Retinal pigment epithelial cell (primary cell): ENCODE measurements around the gene ABCC10.

Experiments
- DNase-seq: peaks from one replicate; pipeline ENCODE4 v3.0.0-alpha.2; 2010; ENCODE audit warnings: low read depth
- H3K4me3 ChIP-seq: 2 replicates; pipeline ENCODE4 v1.5.1; 2011; ENCODE audit warnings: mild to moderate bottlenecking, low read length, control low read depth, moderate library complexity
- CTCF ChIP-seq: conservative IDR thresholded peaks from 2 replicates; pipeline ENCODE4 v1.5.1; 2011; ENCODE audit warnings: low read depth, low read length, control low read depth, inconsistent platforms

ABCC10 gene

GRCh38 chr6:43499028-43499815 is 71.9 kb downstream of the ABCC10 start:
- no peak for TF ChIP-seq CTCF
- no peak for DNase-seq
- no peak overlapping the region for H3K4me3 ChIP-seq
